DND-41 (cell line): ENCODE data around the gene HTRA1.

Experiments used
- ATAC-seq: fragments of 200-7000 bp; cut with Tn5 transposase; 3 replicates; pipeline ENCODE4 v1.9.1; 2021; ENCODE audit warnings: low read depth; ENCODE audit not compliant: insufficient read depth
- DNase-seq: peaks from one replicate; pipeline ENCODE4 v3.0.0-alpha.2; 2020
- H2AFZ ChIP-seq: 2 replicates; pipeline ENCODE4 v1.6.0; 2012; ENCODE audit warnings: low read depth, low read length
- H3K27ac ChIP-seq: 2 replicates; pipeline ENCODE4 v1.5.1; 2012; ENCODE audit warnings: low read length, inconsistent platforms
- H3K27me3 ChIP-seq: fragments of 200-600 bp; sonication (generic); 2 replicates; pipeline ENCODE4 v1.6.0; 2012; ENCODE audit warnings: low read length, mild to moderate bottlenecking, inconsistent platforms; ENCODE audit not compliant: insufficient read depth, poor library complexity
- H3K36me3 ChIP-seq: 2 replicates; pipeline ENCODE4 v1.5.1; 2012; ENCODE audit warnings: low read length, inconsistent platforms; ENCODE audit not compliant: insufficient read depth
- H3K4me1 ChIP-seq: 2 replicates; pipeline ENCODE4 v1.5.1; 2012; ENCODE audit warnings: mild to moderate bottlenecking, low read length; ENCODE audit not compliant: insufficient read depth
- H3K4me2 ChIP-seq: 2 replicates; pipeline ENCODE4 v1.6.0; 2012; ENCODE audit warnings: mild to moderate bottlenecking, moderate library complexity, low read length, inconsistent platforms; ENCODE audit not compliant: insufficient read depth
- H3K4me3 ChIP-seq, 2 experiments: fragments of 200-600 bp in 1 of 2; shearing (Covaris generic) in 1 of 2; 2 replicates each; pipeline ENCODE4 v1.5.1; 2012 to 2016; ENCODE audit warnings: inconsistent platforms in 2 of 2, low read length in 2 of 2, mild to moderate bottlenecking in 2 of 2, low read depth in 1 of 2, moderate library complexity in 1 of 2
- H3K79me2 ChIP-seq: 2 replicates; pipeline ENCODE4 v1.6.0; 2012; ENCODE audit warnings: low read length, inconsistent platforms; ENCODE audit not compliant: insufficient read depth
- H3K9ac ChIP-seq: 2 replicates; pipeline ENCODE4 v1.6.0; 2012; ENCODE audit warnings: low read depth, mild to moderate bottlenecking, inconsistent platforms, low read length, moderate library complexity
- H3K9me3 ChIP-seq: 2 replicates; pipeline ENCODE4 v1.5.1; 2012; ENCODE audit warnings: low read length, moderate library complexity, mild to moderate bottlenecking, inconsistent platforms; ENCODE audit not compliant: insufficient read depth, severe bottlenecking
- H4K20me1 ChIP-seq: 2 replicates; pipeline ENCODE4 v1.6.0; 2012; ENCODE audit warnings: low read length; ENCODE audit not compliant: insufficient read depth
- CTCF ChIP-seq: IDR thresholded peaks from 2 replicates; pipeline ENCODE4 v1.5.1; 2012; ENCODE audit warnings: borderline replicate concordance, low read length, moderate library complexity, mild to moderate bottlenecking; ENCODE audit not compliant: poor library complexity, severe bottlenecking; ENCODE audit errors: extremely low read depth
- EZH2 ChIP-seq: IDR thresholded peaks from 3 replicates; pipeline ENCODE4 v1.6.1; 2012; ENCODE audit warnings: borderline replicate concordance, low read depth, mild to moderate bottlenecking, moderate library complexity, low read length, inconsistent platforms; ENCODE audit not compliant: severe bottlenecking

HTRA1 gene

DNA sequence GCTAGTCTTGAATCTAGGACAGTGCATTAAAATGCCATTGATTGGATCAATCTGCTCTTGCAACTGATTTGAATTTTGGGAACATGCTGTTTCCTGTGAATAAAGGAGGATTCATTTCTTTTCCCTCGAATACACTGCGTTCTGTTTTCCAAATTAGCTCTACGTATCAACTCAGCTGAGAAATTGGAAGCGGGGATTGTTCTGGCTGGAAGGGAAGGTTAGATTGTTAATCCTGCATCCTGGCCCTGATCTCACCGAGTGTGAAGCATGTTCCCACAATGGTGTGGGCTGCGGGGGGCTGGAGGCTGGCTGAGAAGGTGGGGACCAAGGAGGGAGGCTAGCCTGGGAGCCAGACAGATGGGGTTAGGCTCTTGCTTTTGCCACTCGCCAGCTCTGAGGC is 17.6 kb downstream of the HTRA1 start:
- Histone ChIP-seq H3K9ac (no peak overlapping the region), H4K20me1 (no peaks in the 10 kb centered on the region), H3K9me3 (peaks cover 2% of the 10 kb centered on the region), H3K27me3 (no peaks in the 10 kb centered on the region), H3K4me3 (no peak overlapping the region), H3K79me2 (no peaks in the 10 kb centered on the region), H2AFZ (no peak overlapping the region), H3K4me1 (no peaks in the 10 kb centered on the region), H3K27ac (no peak overlapping the region), H3K4me2 (no peak overlapping the region), H3K36me3 (no peaks in the 10 kb centered on the region)
- ATAC-seq (no peak), DNase-seq (no peak)
- TF ChIP-seq EZH2 = no peak
- no peak for TF ChIP-seq CTCF

GRCh38 chr10:122480146-122480833 is 18.9 kb downstream of the HTRA1 start:
- H3K36me3 ChIP-seq = no peaks in the 10 kb centered on the region
- H3K27ac ChIP-seq = no peak overlapping the region
- H4K20me1 ChIP-seq = no peaks in the 10 kb centered on the region
- TF ChIP-seq CTCF = no peak
- no peak for TF ChIP-seq EZH2
- H3K4me2 ChIP-seq = no peak overlapping the region
- peaks cover 2% of the 10 kb centered on the region for H3K9me3 ChIP-seq
- H3K9ac ChIP-seq = no peak overlapping the region
- H3K79me2 ChIP-seq = no peaks in the 10 kb centered on the region
- no peak for ATAC-seq
- H3K27me3 ChIP-seq = peaks cover 6% of the 10 kb centered on the region
- no peak overlapping the region for H2AFZ ChIP-seq
- no peaks in the 10 kb centered on the region for H3K4me1 ChIP-seq
- H3K4me3 ChIP-seq = no peak overlapping the region
- no peak for DNase-seq

GRCh38 chr10:122481296-122482056 is 20.1 kb downstream of the HTRA1 start:
- H3K79me2 ChIP-seq = no peaks in the 10 kb centered on the region
- no peaks in the 10 kb centered on the region for H3K36me3 ChIP-seq
- H3K4me3 ChIP-seq = no peak overlapping the region
- peaks cover 6% of the 10 kb centered on the region for H3K27me3 ChIP-seq
- H3K27ac ChIP-seq = no peak overlapping the region
- no peak for ATAC-seq
- no peak overlapping the region for H3K4me2 ChIP-seq
- no peak for DNase-seq
- no peak for TF ChIP-seq CTCF
- TF ChIP-seq EZH2 = no peak
- no peak overlapping the region for H3K9ac ChIP-seq
- H3K4me1 ChIP-seq = no peaks in the 10 kb centered on the region
- no peak overlapping the region for H2AFZ ChIP-seq
- H3K9me3 ChIP-seq = peaks cover 2% of the 10 kb centered on the region
- no peaks in the 10 kb centered on the region for H4K20me1 ChIP-seq
